Measurements from ENCODE around the gene TFPI.
"Not testable (repeated sequence)": the region's sequence is repeated elsewhere in the genome, so short reads cannot be mapped to it uniquely, and the experiment has no call there.

TFPI gene

DNA sequence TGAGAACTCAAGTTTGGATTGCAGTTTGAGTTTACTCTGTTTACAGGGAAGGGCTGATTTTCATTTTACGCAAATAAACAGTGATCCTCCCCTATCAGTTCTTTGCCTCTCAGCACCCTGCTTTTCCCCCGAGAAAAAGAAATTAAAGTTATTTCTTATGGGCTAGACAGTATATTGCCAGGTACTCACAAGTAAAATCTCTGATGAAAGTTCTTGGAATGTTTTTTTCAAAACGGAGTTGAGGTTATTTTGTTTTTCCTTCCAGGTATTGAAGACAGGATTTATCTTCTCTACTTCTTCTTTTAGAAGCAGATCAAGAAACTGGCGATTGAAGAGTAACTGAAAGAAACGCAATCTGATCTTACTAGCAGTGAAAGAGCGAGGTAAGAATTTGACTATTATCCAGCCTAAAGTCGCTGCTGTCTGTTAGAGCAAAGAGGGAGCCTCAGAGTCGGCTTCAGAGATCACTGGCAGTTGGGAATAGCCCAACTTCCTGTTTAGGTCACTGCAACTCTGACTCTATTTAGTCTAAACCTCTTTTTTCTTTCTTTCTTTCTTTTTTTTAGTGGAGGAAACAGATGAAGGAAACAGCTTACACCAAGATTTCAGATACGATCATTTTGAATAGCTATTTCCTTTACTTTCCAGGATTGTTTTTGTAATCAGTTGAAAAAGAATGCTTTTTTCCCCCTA lies at the start of gene TFPI:
Gene TFPI, minus strand, starts transcription at position 425 of the 693 bp plus-strand sequence. CDS start 50,667 bp downstream, outside the sequence.
- DNase-seq: peak; percentile 90

DNA sequence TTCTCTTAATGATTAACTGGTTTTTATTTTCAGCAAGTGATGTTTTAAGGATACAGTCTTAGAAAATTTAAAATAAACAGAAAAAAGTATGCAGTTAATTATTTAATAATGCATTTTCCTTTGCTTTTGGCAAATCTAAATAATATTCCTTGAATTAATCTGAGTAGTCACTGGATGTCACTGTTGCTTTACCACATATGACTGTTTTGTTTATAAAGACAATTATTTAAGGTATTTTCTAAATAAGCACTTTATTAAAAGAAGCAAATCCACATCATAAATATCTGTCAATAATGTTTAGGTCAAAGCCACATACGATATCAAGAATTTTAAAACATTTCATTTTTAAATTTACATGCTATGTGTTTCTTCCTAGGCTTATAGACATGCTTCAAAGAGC lies 40.6 kb upstream of the TFPI start:
- DNase-seq: no peak

DNA sequence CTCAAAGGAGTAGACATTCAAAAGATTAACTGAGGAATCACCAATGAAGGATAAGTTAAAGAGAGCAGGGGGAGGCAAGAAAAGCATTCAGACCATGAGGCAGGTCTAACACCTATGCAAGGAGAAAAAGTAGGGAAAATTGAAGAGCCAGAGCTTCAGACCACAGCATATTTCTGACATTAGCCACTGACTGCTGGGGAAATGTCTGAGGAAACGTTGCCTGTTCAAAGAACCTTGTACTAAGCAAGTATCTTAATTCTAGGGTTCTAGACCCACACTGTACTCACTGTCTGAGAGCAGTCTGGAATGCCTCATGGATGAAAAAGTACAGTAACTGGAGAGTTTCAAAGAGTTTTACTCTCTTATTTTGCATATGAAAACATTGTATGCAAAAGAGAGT lies 39.5 kb upstream of the TFPI start:
- DNase-seq: no peak

DNA sequence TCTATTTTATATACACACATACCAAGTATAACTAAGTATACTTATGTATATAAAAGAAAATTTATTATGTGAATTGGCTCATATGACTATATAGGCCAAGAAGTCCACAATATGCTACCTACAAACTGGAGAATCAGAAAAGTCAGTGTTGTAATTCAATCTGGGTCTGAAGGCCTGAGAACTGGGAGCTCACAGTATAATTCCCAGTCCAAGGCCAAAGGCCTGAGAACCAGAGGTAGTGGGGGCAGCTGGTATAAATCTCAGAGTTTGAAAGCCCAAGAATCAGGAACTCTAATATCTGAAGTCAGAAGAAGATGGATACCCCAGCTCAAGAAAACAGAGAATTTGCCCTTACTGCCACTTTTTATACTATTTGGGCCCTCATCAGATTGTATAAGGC lies 38.9 kb upstream of the TFPI start:
- no peak for DNase-seq

DNA sequence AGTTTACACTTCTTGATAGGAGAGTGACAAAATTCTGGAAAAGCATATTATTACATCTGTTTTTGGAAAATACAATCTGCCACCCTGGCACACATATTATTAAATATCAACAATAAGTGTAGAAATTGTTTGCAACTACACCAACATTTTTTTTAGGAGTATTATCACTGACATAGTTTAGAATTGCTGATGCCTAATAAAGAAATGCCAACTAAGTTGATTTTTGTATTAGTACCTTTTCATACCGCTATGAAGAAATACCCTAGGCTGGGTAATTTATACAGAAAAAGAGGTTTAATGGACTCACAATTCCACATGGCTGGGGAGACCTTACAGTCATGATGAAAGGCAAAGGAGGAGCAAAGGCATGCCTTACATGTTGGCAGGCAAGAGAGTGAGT lies 35.9 kb upstream of the TFPI start:
- DNase-seq: no peak

DNA sequence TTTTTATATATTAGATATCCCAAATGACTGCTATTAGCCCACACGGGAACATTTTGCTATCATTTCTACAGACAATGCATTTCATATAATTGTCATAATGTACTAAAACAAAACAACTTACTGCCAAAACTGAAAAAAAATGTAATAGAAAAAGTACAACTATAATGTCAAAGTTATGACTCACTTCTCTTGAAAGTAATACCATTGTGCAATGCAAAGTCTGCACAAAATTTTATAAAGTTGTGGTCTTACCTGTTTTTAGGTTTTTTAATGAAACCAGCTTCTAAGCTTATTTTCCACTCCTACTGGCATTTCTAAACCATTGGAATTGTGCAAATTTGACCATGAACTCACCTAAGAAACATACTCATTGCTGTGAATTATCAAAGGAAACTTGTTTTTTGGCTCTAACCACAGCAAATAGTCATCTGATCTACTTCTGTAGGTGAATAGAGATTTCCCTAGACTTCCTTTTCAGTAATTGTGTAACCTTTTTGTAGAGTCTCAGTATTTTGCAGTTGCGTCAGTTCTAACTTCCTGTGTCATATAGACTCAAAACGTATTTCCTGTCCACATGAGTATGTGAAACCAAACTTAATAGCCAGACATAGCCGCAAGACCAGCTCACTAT lies 31.9 kb upstream of the TFPI start:
- DNase-seq: peak; percentile 50

DNA sequence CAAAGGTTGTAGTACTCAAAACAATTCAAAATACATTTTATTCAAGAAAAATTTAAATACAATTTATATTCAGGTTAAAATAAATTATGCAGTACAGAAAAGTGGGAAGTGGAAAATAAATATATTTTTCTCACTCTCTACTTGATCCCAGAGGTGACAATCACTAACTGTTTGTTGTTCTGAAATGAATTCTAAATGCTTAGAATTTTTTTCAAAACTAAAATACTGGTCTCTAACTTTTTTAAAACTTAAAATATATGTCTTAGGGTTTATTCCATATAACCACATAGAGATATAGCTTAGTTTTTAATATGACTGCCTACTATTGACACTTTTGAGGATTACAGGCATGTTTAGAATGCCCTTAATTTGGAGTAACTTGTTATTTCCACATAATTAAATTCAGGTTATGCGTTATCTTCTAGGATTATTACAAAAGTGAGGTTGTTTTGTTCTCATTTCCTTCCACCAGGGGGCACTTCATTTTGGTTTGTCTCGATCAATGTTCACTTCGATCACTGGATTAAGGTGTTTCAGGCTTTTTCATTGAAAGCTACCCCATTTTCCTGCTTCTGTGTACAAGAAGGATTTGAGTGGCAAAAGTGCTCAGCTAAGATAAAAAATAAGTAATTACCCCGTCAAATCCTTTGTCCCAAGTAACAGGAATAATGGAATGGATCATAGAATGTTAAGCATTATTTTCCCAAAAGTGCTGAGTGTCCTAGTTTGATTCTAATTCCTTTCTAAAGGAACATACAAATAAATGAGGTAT lies 27.1 kb upstream of the TFPI start:
- peak; percentile 84 for DNase-seq

DNA sequence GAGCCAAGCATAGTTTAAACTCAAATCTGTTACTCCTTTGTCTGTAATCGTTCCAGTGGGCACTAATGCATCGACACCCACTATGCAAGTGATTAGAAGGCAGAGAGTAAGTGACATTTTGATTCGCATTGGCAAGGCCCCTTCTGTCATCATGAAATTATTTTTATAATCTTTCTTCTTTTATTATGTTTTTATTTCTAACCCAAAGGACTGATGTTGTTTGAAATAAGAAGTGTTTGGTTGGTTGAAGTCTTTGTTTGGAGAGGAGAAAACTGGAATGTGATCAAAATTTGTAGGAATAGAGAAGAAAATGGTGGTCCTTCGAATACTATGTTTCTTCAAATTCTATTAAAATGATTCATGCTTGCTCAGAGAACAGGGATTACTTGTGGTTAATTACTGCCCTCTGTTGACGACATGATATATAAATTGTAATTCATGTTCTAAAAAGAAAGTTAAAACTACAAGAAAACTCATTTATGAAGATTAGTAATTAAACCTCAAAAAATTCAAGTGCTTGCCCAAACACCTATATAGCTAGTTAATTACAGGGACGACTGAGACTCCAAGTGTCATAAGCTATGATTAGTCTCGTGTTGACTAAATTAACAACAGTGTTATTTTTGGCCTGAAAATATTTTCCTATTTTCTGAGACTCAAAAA lies 26.4 kb upstream of the TFPI start:
- DNase-seq: peak; percentile 81

DNA sequence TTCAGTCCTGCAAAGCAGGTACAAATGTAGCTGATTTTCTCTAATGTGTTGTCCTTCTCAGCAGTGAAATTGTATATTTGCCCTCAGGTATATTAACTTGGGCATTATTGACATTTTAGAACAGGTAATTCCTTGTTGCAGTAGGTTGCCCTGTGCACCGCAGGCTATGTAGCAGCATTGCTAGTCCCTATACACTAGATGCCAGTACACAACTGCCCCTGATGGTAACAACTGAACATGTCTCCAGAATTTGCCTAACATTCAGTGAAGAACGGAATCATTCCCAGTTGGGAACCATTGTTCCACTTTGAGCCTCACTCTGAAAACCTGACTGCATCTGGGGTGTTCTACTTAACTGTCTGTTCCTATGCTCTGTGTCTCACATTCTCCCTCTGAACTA lies 23.1 kb upstream of the TFPI start:
- DNase-seq: no peak

DNA sequence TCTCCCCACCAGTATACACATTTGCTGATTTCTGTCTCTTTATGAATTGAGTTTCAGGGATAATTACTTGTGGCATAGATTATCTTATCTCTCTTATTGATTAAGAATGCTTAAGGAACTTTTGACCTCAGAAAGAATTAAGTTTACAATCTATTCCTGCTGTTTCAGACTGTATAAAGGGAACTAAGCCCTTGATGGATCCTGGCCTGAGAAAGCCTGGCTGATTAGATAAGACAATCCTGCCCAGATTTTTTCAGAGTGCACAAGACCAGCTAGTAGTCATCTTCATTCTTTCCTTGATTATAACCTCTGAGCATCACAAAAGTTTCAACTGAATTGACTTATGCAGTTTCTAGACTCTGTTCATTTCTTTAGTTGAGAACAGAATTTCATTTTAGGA lies 22.7 kb upstream of the TFPI start:
- DNase-seq: peak; percentile 54

DNA sequence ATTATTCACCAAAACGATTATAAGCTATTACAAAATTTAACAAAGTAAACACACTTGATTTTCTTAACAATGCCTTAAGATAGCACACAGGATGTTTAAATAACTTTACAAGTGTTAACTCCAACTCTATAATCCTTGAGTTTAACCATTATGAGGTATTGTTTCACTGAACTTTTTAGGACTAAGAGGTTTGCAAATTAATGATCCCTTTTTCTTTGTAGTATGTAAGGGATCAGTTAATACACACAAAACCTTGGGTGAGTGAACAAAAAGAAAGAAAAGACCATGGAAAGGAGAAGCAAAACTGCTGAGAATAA lies 21.5 kb upstream of the TFPI start:
- DNase-seq: no peak

DNA sequence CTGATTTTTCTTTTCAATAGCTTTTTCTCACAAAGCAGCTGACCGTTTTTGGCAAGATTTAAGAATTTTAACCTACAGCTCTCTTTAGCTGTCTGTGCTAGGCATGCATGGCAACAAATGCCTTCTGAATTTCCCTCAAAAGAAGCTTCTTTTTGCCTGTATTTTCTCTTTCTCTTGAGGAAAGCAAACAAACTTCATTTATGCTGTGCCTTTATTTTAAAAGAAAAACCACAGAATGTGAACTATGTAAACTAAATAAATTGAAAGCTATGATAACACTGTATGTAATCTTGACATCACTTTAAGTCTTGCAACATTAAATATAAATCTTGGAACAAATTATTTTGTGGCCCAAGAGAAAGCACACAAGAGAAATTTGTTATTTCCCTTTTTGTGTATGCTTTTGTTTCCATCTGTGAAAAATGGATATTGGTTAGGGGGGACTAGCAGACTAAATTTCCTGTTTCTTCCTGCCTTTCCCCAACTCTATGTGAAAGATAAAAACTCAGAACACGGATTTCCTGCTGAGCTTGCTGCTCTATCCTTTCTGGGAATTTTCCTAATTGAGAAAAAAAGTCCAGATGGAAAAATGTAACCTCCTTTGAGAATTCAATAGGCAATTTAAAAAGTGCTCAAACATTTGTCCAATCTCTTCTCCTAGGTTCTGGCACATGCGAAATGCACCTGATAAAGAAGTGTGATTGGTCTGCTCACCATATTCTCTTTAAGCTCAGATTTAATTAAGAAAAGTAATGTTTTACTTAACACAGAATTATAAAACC lies 20.9 kb upstream of the TFPI start:
- DNase-seq: no peak

DNA sequence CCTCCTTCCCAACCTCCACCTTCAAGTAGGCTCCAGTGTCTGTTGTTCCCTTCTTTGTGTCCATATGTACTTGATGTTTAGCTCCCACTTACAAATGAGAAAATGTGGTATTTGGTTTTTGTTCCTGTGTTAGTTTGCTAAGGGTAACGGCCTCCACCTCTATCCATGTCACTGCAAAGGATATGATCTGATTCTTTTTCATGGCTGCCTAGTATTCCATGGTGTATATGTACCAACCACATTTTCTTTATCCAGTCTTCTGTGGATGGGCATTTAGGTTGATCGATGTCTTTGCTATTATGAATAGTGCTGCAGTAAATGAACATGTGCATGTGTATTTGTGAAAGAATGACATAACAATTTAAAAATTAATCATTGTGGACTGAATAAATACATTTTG lies 19.5 kb upstream of the TFPI start:
- DNase-seq: no peak

DNA sequence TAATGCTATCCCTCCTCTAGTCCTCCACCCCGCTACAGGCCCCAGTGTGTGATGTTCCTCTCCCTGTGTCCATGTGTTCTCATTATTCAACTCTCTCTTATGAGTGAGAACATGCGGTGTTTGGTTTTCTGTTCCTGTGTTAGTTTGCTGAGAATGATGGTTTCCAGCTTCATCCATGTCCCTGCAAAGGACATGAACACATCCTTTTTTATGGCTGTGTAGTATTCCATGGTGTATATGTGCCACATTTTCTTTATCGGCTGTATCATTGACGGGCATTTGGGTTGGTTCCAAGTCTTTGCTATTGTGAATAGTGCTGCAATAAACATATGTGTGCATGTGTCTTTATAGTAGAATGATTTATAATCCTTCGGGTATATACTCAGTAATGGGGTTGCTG lies 17.8 kb upstream of the TFPI start:
- not testable (repeated sequence) for DNase-seq

DNA sequence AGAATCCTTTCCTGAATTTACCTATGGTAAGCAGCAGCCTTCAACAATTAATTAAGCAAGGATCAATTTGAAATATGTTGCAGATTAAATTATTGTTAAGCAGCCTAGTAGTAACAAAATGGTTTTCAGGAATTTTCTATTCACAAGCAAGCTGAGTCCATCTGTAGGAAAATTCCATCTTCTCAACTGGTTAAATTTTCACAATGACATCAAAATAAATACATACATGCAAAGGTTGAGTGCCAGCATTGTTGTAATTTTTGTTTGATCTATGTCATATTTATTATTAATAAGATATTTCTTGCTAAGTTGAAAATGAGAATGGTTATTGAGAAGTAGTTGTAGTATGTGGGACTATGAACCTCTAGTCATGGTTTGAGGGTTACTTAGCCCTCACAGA lies 15.3 kb upstream of the TFPI start:
- no peak for DNase-seq

DNA sequence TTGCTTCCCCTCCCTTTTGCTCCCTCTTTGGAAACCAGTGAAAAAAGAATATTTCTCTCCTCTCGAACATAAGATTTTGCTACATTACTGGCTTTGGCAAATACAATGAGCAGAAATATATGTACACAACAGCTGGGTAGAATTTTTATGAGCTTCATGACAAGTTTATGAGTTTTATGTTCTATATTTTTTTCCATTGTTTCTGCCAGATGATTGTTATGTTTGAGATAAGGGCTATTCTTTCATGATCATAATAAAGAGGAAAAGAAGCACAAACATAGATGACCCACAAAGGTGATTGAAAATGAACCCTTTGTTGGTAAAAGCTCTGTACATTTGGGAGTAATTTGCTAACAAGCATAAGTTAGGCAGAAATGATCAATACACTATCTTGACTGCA lies 14.8 kb upstream of the TFPI start:
- DNase-seq: no peak

DNA sequence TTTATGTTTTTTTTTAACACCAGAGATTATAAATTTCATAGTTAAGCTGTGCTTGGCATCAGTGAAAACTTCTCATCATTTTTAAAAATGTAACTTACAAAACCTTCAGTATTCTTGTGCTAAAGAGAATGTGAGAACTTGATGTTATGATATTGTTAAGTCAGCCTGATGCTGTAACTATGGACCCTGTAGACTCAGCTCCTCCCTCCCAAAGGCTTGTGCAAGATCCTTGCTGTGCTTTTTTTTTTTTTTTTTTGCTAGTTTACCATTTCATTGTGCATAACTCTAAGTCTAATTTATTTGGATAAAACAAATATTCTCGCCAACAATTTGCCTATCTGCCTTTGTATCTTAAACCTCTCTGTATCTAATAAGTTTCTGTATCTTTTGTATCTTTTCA lies 12.9 kb upstream of the TFPI start:
- DNase-seq: no peak

DNA sequence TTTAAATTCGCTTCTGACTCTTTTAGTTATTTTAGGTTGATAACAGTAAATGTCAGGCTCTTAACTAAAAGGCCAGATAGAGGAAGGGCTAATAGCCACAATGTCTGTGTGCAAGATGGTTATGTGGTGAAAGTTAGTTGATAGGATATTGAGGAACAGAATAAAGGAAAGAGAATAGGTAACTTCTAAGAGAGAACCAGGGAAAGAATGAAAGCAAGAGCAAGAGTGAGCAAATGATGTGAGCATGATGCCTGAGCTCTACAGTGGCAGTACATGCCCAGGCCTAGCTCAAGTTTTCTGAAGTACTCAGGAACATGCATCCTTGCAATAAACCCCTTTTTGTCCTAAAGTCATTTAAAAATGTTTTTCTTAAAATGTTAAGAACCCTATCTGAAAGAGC lies 12.5 kb upstream of the TFPI start:
- DNase-seq: no peak

DNA sequence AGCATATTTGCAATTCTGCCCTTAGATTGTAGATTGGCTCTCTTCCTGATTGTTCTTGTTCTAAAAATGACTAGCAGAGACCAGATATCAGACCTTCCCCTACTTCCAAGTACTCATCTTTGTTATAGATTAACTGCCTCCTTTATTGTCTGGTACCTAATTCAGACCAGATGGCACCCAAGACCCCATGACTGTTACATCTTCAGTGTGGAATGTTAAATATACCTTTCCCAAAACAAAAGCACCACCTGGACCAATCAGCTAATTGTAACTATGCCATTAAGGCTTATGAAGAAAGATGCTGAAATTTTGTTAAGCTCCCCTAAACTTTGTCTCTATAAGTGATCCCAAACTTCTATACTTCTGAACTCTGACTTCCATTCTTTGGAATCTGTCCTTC lies 12.0 kb upstream of the TFPI start:
- no peak for DNase-seq

DNA sequence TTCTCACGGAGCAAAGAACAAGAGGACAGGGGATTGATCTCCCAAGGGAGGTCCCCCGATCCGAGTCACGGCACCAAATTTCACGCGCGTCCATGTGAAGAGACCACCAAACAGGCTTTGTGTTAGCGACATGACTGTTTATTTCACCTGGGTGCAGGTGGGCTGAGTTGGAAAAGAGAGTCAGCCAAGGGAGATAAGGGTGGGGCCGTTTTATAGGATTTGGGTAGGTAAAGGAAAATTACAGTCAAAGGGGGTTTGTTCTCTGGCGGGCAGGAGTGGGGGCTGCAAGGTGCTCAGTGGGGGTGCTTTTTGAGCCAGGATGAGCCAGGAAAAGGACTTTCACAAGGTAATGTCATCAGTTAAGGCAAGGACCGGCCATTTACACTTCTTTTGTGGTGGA lies 11.4 kb upstream of the TFPI start:
- not testable (repeated sequence) for DNase-seq

DNA sequence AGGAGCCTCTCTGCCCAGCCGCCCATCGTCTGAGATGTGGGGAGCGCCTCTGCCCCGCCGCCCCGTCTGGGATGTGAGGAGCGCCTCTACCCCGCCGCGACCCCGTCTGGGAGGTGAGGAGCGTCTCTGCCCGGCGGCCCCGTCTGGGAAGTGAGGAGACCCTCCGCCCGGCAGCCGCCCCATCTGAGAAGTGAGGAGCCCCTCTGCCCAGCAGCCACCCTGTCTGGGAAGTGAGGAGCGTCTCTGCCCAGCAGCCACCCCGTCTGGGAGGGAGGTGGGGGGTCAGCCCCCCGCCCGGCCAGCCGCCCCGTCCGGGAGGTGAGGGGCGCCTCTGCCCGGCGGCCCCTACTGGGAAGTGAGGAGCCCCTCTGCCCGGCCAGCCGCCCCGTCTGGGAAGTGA lies 2.3 kb upstream of the TFPI start:
- not testable (repeated sequence) for DNase-seq

DNA sequence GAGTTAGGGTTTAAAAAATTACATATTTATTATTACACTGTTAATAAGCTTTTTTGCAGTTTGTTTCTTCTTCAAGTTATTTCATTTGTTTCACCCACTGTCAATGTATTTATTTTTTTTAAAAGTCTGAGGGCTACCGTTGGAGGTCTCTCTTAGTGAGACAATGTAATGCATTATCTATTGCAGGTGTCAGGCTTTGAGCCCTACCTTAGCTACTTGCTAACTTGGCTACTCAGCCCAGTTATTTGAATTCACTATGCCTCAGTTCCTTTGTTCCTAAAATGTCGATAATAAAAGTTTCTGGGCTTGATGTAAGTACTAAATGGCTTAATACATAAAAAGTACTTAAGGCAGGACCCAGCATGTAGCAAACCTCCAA lies 458 bp upstream of the TFPI start:
- peak; percentile 65 for DNase-seq

All from OCI-M1 (cell line).